ENCODE measurements around the gene PRICKLE1.

DNA sequence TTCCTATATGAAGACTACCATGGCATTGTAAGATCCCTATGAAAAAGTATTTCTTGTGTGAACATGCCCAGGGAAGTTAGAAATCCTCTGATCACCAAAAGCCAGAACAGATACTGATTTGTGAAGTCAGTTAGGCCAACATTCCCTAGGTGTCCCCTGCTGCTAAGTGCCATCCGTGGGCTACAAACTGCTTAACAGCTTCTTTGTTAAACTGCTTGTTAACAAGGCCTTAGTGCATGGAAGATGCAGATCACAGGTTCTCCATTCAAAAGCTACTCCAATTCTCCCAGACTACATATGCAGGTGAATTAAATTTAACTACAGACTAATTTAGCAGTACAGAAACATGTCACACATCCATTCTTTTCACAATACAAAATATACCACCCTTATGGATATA lies 108.2 kb downstream of the PRICKLE1 start:
- TF ChIP-seq, protein P1, sequence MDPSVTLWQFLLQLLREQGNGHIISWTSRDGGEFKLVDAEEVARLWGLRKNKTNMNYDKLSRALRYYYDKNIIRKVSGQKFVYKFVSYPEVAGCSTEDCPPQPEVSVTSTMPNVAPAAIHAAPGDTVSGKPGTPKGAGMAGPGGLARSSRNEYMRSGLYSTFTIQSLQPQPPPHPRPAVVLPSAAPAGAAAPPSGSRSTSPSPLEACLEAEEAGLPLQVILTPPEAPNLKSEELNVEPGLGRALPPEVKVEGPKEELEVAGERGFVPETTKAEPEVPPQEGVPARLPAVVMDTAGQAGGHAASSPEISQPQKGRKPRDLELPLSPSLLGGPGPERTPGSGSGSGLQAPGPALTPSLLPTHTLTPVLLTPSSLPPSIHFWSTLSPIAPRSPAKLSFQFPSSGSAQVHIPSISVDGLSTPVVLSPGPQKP (IDR thresholded peaks at IDR 0.05; ENCODE audit: low read depth, low read length), result no peak
- TF ChIP-seq, protein P2, sequence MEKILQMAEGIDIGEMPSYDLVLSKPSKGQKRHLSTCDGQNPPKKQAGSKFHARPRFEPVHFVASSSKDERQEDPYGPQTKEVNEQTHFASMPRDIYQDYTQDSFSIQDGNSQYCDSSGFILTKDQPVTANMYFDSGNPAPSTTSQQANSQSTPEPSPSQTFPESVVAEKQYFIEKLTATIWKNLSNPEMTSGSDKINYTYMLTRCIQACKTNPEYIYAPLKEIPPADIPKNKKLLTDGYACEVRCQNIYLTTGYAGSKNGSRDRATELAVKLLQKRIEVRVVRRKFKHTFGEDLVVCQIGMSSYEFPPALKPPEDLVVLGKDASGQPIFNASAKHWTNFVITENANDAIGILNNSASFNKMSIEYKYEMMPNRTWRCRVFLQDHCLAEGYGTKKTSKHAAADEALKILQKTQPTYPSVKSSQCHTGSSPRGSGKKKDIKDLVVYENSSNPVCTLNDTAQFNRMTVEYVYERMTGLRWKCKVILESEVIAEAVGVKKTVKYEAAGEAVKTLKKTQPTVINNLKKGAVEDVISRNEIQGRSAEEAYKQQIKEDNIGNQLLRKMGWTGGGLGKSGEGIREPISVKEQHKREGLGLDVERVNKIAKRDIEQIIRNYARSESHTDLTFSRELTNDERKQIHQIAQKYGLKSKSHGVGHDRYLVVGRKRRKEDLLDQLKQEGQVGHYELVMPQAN (conservative IDR thresholded peaks at IDR 0.05), result no peak
- TF ChIP-seq, protein P3, sequence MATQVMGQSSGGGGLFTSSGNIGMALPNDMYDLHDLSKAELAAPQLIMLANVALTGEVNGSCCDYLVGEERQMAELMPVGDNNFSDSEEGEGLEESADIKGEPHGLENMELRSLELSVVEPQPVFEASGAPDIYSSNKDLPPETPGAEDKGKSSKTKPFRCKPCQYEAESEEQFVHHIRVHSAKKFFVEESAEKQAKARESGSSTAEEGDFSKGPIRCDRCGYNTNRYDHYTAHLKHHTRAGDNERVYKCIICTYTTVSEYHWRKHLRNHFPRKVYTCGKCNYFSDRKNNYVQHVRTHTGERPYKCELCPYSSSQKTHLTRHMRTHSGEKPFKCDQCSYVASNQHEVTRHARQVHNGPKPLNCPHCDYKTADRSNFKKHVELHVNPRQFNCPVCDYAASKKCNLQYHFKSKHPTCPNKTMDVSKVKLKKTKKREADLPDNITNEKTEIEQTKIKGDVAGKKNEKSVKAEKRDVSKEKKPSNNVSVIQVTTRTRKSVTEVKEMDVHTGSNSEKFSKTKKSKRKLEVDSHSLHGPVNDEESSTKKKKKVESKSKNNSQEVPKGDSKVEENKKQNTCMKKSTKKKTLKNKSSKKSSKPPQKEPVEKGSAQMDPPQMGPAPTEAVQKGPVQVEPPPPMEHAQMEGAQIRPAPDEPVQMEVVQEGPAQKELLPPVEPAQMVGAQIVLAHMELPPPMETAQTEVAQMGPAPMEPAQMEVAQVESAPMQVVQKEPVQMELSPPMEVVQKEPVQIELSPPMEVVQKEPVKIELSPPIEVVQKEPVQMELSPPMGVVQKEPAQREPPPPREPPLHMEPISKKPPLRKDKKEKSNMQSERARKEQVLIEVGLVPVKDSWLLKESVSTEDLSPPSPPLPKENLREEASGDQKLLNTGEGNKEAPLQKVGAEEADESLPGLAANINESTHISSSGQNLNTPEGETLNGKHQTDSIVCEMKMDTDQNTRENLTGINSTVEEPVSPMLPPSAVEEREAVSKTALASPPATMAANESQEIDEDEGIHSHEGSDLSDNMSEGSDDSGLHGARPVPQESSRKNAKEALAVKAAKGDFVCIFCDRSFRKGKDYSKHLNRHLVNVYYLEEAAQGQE (IDR thresholded peaks at IDR 0.05; ENCODE audit: low read depth, low read length), result no peak
- no peak for TF ChIP-seq GABPA (IDR thresholded peaks at IDR 0.05; ENCODE audit: low read depth)
- TF ChIP-seq POLR2A (IDR thresholded peaks at IDR 0.05; ENCODE audit: low read depth, low read length), result no peak
- TF ChIP-seq SIN3A (IDR thresholded peaks at IDR 0.05; ENCODE audit: low read depth, low read length), result no peak
- TF ChIP-seq SRF (IDR thresholded peaks at IDR 0.05; ENCODE audit: low read depth in 2 of 2, low read length in 2 of 2), result no peak

All from GM12878 (cell line).